A549 (cell line): ENCODE measurements around the gene ACE. TPM values are rescaled to one million over a fixed set of nuclear protein-coding genes. Genes with fewer than 3 reads are reported as not detected.
A peak's percentile ranks its signal among the peaks of the same experiment; 100 is the strongest.

Source experiments
- ATAC-seq, 2 experiments: fragments of 200-7000 bp in 1 of 2; fragments of >200 bp in 1 of 2; cut with Nextera tagmentation in 1 of 2; cut with Tn5 transposase in 1 of 2; 3 replicates each; pipeline versions ENCODE4 v1.8.0 to v1.9.1; 2018 to 2020; ENCODE audit warnings: mild to moderate bottlenecking in 1 of 2, moderate library complexity in 1 of 2
- CTCF ChIA-PET: fragments of 300-600 bp; sonication (Branson Sonifier 250); formaldehyde crosslinking; extraction: SDS; loops from one replicate; lab custom pipeline; 2021; ENCODE audit warnings: antibody characterized with exemption, inconsistent platforms; lab: Yijun Ruan, JAX
- POLR2A ChIA-PET: fragments of 350-600 bp; formaldehyde crosslinking; extraction: SDS; loops from one replicate; lab custom pipeline; 2021; ENCODE audit warnings: antibody characterized with exemption, inconsistent platforms; lab: Yijun Ruan, JAX
- DNase-seq, 2 experiments: peaks; one replicate each; pipeline versions ENCODE4 v3.0.0 to v3.0.0-alpha.2; 2011 to 2016; ENCODE audit warnings: low read depth in 1 of 2, low spot score in 1 of 2
- FAIRE-seq: peaks from 2 replicates; lab custom pipeline; 2011; peaks lifted over from hg19 to GRCh38; lab: Jason Lieb, UNC
- H3K27ac ChIP-seq, 2 experiments: fragments of >200 bp; sonication (Bioruptor Twin); formaldehyde crosslinking; 3 replicates each; pipeline ENCODE4 v1.5.1; 2016 to 2017
- H3K4me1 ChIP-seq: fragments of >200 bp; sonication (Bioruptor Twin); formaldehyde crosslinking; 3 replicates; pipeline ENCODE4 v1.6.1; 2016
- H3K4me2 ChIP-seq: fragments of >200 bp; sonication (Bioruptor Twin); formaldehyde crosslinking; 3 replicates; pipeline ENCODE4 v1.6.1; 2016
- H3K4me3 ChIP-seq: fragments of >200 bp; sonication (Bioruptor Twin); formaldehyde crosslinking; 3 replicates; pipeline ENCODE4 v1.5.1; 2016
- H3K9me3 ChIP-seq: fragments of >200 bp; sonication (Bioruptor Twin); formaldehyde crosslinking; 3 replicates; pipeline ENCODE4 v1.6.1; 2016
- CBX2 ChIP-seq: fragments of 200-600 bp; sonication (generic); IDR thresholded peaks from 2 replicates; pipeline ENCODE4 v1.6.1; 2016; ENCODE audit warnings: low read depth, mild to moderate bottlenecking, borderline replicate concordance
- CEBPB ChIP-seq, 2 experiments: fragments of >200 bp in 1 of 2; sonication (Bioruptor Twin) in 1 of 2; formaldehyde crosslinking in 1 of 2; IDR thresholded peaks; 2 replicates each; pipeline ENCODE4 v1.6.1; 2012 to 2016
- CHD2 ChIP-seq: fragments of 150-350 bp; IDR thresholded peaks from 2 replicates; pipeline ENCODE4 v1.6.1; 2014; ENCODE audit warnings: low read length; ENCODE audit not compliant: partially characterized antibody
- CTCF ChIP-seq: fragments of >200 bp; sonication (Bioruptor Twin); formaldehyde crosslinking; IDR thresholded peaks from 3 replicates; pipeline ENCODE4 v1.5.1; 2016
- ELK1 ChIP-seq: fragments of 150-350 bp; IDR thresholded peaks from 2 replicates; pipeline ENCODE4 v1.6.1; 2014; ENCODE audit warnings: low read depth, mild to moderate bottlenecking, low read length
- ESRRA ChIP-seq: fragments of 150-350 bp; IDR thresholded peaks from 2 replicates; pipeline ENCODE4 v1.6.1; 2014; ENCODE audit warnings: mild to moderate bottlenecking, low read length, borderline replicate concordance
- HES2 ChIP-seq: fragments of >200 bp; sonication (Bioruptor Twin); formaldehyde crosslinking; IDR thresholded peaks from 2 replicates; pipeline ENCODE4 v1.6.1; 2016
- KDM1A ChIP-seq: fragments of 200-600 bp; sonication (generic); IDR thresholded peaks from 2 replicates; pipeline ENCODE4 v1.6.1; 2016; ENCODE audit warnings: low read depth, mild to moderate bottlenecking
- MAFK ChIP-seq: fragments of 450-650 bp; IDR thresholded peaks from 2 replicates; pipeline ENCODE4 v1.6.1; 2014; ENCODE audit not compliant: partially characterized antibody
- NFE2L2 ChIP-seq: fragments of 150-350 bp; conservative IDR thresholded peaks from 2 replicates; pipeline ENCODE4 v1.6.1; 2014; ENCODE audit warnings: low read length
- POLR2A ChIP-seq: IDR thresholded peaks from 2 replicates; pipeline ENCODE4 v1.6.1; 2012; ENCODE audit warnings: mild to moderate bottlenecking, low read length
- RAD21 ChIP-seq, 2 experiments: fragments of >200 bp in 1 of 2; sonication (Bioruptor Twin) in 1 of 2; formaldehyde crosslinking in 1 of 2; IDR thresholded peaks in 1 of 2; conservative IDR thresholded peaks in 1 of 2; 2 replicates in 1 of 2; 3 replicates in 1 of 2; pipeline ENCODE4 v1.6.1; 2012 to 2018; ENCODE audit warnings: inconsistent platforms in 1 of 2
- RCOR1 ChIP-seq: fragments of 150-350 bp; IDR thresholded peaks from 2 replicates; pipeline ENCODE4 v1.6.1; 2014; ENCODE audit warnings: antibody characterized with exemption, low read length, low read depth
- RFX5 ChIP-seq: fragments of 450-650 bp; IDR thresholded peaks from 2 replicates; pipeline ENCODE4 v1.7.1; 2014; ENCODE audit warnings: antibody characterized with exemption, mild to moderate bottlenecking, moderate library complexity
- ZNF302 ChIP-seq: fragments of 250-450 bp; sonication (Bioruptor Pico); IDR thresholded peaks from 2 replicates; pipeline ENCODE4 v1.9.0; 2021; ENCODE audit warnings: inconsistent platforms, mild to moderate bottlenecking, moderate library complexity
- ZSCAN20 ChIP-seq: fragments of 250-450 bp; sonication (Bioruptor Pico); IDR thresholded peaks from 2 replicates; pipeline ENCODE4 v1.8.0; 2022; ENCODE audit warnings: mild to moderate bottlenecking, moderate library complexity
- WGBS: methylation state at CpG from one replicate; pipeline ENCODE4 v1.1.6; 2017; ENCODE audit errors: missing lambda C conversion rate; 5-methylcytosine and 5-hydroxymethylcytosine counted together
- polyA plus RNA-seq, 4 experiments: library from polyadenylated mRNA; depleted of rRNA in 3 of 4; stranded (reverse); fragments of >200 nt; fragmentation: RNase III in 1 of 4; extraction: RNeasy Plus Mini Kit Qiagen cat#74134 plus additional on column Dnase treatment in 1 of 4; gene quantifications; 2 replicates in 3 of 4; 3 replicates in 1 of 4; pipeline ENCODE4 v1.2.3, GENCODE V29; 2011 to 2017
- TF ChIP-seq, protein P1 (sequence below): fragments of 250-450 bp; sonication (Bioruptor Pico); IDR thresholded peaks from 2 replicates; pipeline ENCODE4 v1.5.0; 2021; ENCODE audit warnings: mild to moderate bottlenecking, moderate library complexity, borderline replicate concordance

Gene ACE
- polyA plus RNA-seq, 2 of the 4 experiments (the other 2 are of a cell fraction) = 0.22 to 0.52 TPM

DNA sequence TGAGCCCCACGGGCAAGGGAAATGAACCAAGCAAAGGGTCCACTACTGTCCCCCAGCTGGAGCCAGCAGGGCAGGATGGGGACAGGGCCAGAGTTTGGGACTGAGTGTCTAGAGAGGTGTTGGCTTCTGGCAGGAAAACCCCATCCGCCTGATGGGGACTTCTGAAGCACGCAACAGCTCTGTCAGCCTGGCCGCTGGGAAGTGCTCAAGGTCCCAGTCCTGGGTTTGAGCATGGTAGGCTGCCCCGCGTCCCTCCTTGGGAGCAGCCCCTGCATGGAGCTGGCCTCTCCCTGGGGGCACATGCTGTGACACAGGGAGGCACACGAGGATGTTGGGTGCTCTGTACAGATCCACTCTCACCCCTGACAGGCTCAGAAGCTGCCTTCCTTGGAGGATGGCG is 14.6 kb downstream of the ACE start:
- TF ChIP-seq NFE2L2 (no peak), KDM1A (no peak), RCOR1 (no peak), CTCF (no peak), POLR2A (no peak)
- TF ChIP-seq, protein P1, sequence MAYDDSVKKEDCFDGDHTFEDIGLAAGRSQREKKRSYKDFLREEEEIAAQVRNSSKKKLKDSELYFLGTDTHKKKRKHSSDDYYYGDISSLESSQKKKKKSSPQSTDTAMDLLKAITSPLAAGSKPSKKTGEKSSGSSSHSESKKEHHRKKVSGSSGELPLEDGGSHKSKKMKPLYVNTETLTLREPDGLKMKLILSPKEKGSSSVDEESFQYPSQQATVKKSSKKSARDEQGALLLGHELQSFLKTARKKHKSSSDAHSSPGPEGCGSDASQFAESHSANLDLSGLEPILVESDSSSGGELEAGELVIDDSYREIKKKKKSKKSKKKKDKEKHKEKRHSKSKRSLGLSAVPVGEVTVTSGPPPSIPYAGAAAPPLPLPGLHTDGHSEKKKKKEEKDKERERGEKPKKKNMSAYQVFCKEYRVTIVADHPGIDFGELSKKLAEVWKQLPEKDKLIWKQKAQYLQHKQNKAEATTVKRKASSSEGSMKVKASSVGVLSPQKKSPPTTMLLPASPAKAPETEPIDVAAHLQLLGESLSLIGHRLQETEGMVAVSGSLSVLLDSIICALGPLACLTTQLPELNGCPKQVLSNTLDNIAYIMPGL = no peak
- TF ChIP-seq, all 56 proteins: peak for 0
- POLR2A ChIA-PET = no interaction called here
- no peaks in the 10 kb centered on the region for H3K4me1 ChIP-seq
- WGBS = 53% methylated on average over 7 of the region's 8 CpGs
- no peak for DNase-seq
- no peak for FAIRE-seq
- ATAC-seq = no peak
- H3K4me3 ChIP-seq = no peak overlapping the region
- CTCF ChIA-PET = interaction anchor here (0.8 to 9.1 kb wide), 3 partner anchors 10 to 66 kb away, joined by 4 to 111 read pairs (median 11); no protein-coding TSS in a partner anchor
- H3K27ac ChIP-seq = no peak overlapping the region; a peak in 1 of 6 replicates
- H3K4me2 ChIP-seq = no peak overlapping the region
- H3K9me3 ChIP-seq = no peaks in the 10 kb centered on the region

- ChIA-PET POLR2A (no interaction called here), CTCF (interaction anchor here (0.9 to 9.1 kb wide), 5 partner anchors 11 to 85 kb away, joined by 3 to 111 read pairs (median 3); no protein-coding TSS in a partner anchor)
- H3K9me3 ChIP-seq = no peaks in the 10 kb centered on the region
- H3K27ac ChIP-seq = no peak overlapping the region; a peak in 1 of 6 replicates
- TF ChIP-seq ESRRA (no peak), RFX5 (peak; percentile 64; the same call in 1 of the 2 replicates)
- ATAC-seq = no peak
- no peaks in the 10 kb centered on the region for H3K4me1 ChIP-seq
- no peak for DNase-seq
- H3K4me3 ChIP-seq = no peak overlapping the region
- no peak for FAIRE-seq
- 32% methylated on average over 10 of the region's 10 CpGs for WGBS
- H3K4me2 ChIP-seq = no peak overlapping the region
Observed at GRCh38 chr17:63491977-63492618, 15.2 kb downstream of the ACE start.

DNA sequence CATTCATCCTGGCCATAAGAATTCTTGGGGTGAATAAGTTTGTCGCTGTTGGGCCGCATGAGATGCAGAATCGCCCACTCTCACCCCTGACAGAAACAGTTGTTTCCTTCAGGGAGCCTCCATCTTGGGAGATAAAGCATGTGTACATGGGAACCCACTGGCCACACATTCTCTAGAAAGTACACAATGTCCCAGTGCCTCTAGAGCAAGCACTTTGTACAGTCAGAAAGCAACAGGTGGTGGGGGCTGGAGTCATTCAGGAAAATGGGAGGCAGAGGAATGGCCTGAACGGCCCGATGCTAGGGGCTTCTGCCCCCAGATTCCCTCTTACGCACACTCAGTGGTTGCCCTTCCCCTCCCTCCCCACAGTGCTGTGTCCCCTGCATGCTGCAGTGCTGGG is 16.1 kb downstream of the ACE start:
- ATAC-seq = no peak
- Histone ChIP-seq H3K27ac (no peak overlapping the region; a peak in 1 of 6 replicates), H3K4me3 (no peak overlapping the region), H3K4me2 (no peak overlapping the region), H3K9me3 (no peaks in the 10 kb centered on the region), H3K4me1 (no peaks in the 10 kb centered on the region)
- POLR2A ChIA-PET = no interaction called here
- CTCF ChIA-PET = interaction anchor here (0.9 to 9.1 kb wide), 5 partner anchors 12 to 86 kb away, joined by 3 to 111 read pairs (median 3); no protein-coding TSS in a partner anchor
- DNase-seq = no peak
- no peak for TF ChIP-seq ZNF302 (CRISPR knock-in tag)
- TF ChIP-seq RCOR1 = no peak
- no peak for FAIRE-seq
- WGBS = 72% methylated on average over 6 of the region's 6 CpGs

DNA sequence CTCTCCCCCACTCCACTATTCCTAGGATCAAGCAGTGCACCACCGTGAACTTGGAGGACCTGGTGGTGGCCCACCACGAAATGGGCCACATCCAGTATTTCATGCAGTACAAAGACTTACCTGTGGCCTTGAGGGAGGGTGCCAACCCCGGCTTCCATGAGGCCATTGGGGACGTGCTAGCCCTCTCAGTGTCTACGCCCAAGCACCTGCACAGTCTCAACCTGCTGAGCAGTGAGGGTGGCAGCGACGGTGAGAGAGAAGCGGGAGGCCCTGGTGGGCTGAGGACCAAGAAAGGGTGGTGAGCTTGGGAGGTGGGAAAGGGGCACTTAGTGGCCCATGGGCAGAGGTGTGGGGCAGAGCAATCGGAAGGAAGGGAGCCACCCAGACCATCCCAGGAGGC is 16.6 kb downstream of the ACE start:
- WGBS = 62% methylated on average over 9 of the region's 9 CpGs
- FAIRE-seq = no peak
- no peak for TF ChIP-seq CBX2
- TF ChIP-seq ZSCAN20 (CRISPR knock-in tag) = no peak
- no peak for TF ChIP-seq HES2
- no peak for TF ChIP-seq RAD21 (conservative IDR thresholded peaks at IDR 0.05 in 1 of 2, IDR thresholded peaks at IDR 0.05 in 1 of 2)
- no peak for TF ChIP-seq POLR2A
- TF ChIP-seq MAFK = no peak
- no peak for TF ChIP-seq CHD2
- no peak for TF ChIP-seq CEBPB (IDR thresholded peaks at IDR 0.05)
- TF ChIP-seq RFX5 = no peak
- no peak for TF ChIP-seq ELK1

More for the DNA sequence above, 16.6 kb downstream of the ACE start:
- no peak for DNase-seq
- H3K4me1 ChIP-seq = no peaks in the 10 kb centered on the region
- H3K27ac ChIP-seq = no peak overlapping the region; a peak in 1 of 6 replicates
- no peak for ATAC-seq
- POLR2A ChIA-PET = no interaction called here
- CTCF ChIA-PET = interaction anchor here (0.9 to 9.1 kb wide), 3 partner anchors 12 to 47 kb away, joined by 3 to 111 read pairs (median 3); no protein-coding TSS in a partner anchor
- H3K4me2 ChIP-seq = no peak overlapping the region
- H3K4me3 ChIP-seq = no peak overlapping the region
- H3K9me3 ChIP-seq = no peaks in the 10 kb centered on the region
